WERI-Rb-1 (cell line): Measurements from ENCODE around the gene CAVIN1.
"Not testable (repeated sequence)": the region's sequence is repeated elsewhere in the genome, so short reads cannot be mapped to it uniquely, and the experiment has no call there.

Source experiments
- DNase-seq: peaks from one replicate; pipeline ENCODE4 v3.0.0-alpha.2; 2020
- H3K27ac ChIP-seq: fragments of 250-450 bp; sonication (Bioruptor Pico); 2 replicates; pipeline ENCODE4 v1.5.1; 2020; ENCODE audit warnings: mild to moderate bottlenecking, moderate library complexity
- H3K27me3 ChIP-seq: fragments of 250-450 bp; sonication (Bioruptor Pico); 2 replicates; pipeline ENCODE4 v1.5.1; 2021; ENCODE audit warnings: mild to moderate bottlenecking, low read depth, moderate library complexity; ENCODE audit not compliant: insufficient read depth, severe bottlenecking
- H3K36me3 ChIP-seq: fragments of 250-450 bp; sonication (Bioruptor Pico); 2 replicates; pipeline ENCODE4 v1.5.1; 2020; ENCODE audit warnings: mild to moderate bottlenecking, moderate library complexity
- H3K4me3 ChIP-seq: 2 replicates; pipeline ENCODE4 v1.5.1; 2011; ENCODE audit warnings: low read depth, mild to moderate bottlenecking, control low read depth, low read length
- H3K9me3 ChIP-seq: fragments of 250-450 bp; sonication (Bioruptor Pico); 2 replicates; pipeline ENCODE4 v1.5.1; 2021; ENCODE audit warnings: mild to moderate bottlenecking, moderate library complexity; ENCODE audit not compliant: severe bottlenecking
- TF ChIP-seq, protein P1 (sequence below): IDR thresholded peaks from 2 replicates; pipeline ENCODE4 v1.5.1; 2011; ENCODE audit warnings: low read depth, mild to moderate bottlenecking, control low read depth, inconsistent platforms, low read length

Gene CAVIN1

DNA sequence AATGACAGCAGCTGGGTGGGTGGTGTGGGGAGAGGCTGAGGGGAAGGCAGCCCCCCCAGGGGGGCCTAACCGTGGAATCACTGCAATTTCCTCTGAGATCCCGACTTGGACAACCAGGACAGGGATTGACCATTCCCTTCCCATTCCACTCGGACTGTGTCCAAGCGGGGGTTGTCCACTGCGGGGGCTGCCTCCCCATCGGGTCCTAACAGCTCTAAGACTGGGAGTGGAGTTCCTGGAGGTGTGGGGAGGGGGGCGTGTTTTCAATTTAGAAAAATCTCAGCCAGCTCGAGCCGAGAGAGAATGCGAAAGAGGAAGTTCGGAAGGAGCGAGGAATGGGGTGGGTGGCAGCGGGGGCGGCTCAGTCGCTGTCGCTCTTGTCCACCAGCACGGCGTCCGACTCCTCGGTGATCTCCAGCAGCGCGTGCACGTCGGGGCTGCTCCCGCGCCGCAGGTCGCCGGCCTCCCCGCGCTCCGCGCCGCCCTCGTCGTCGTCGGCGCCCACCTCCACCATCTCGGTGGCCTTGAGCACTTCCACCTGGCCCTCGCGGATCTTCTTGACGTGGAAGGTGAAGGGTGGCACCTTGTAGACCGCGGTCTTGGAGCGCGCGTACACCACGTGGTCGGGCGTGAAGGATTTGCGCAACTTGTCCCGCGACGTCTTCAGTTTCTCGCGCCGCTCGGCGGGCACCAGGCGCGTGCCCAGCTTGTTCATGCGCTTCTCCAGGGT lies 18.6 kb downstream of the CAVIN1 start:
- Histone ChIP-seq H3K9me3 (no peaks in the 10 kb centered on the region), H3K36me3 (no peaks in the 10 kb centered on the region), H3K27me3 (peaks cover 9% of the 10 kb centered on the region), H3K4me3 (no peak overlapping the region), H3K27ac (no peak overlapping the region)
- TF ChIP-seq, protein P1, sequence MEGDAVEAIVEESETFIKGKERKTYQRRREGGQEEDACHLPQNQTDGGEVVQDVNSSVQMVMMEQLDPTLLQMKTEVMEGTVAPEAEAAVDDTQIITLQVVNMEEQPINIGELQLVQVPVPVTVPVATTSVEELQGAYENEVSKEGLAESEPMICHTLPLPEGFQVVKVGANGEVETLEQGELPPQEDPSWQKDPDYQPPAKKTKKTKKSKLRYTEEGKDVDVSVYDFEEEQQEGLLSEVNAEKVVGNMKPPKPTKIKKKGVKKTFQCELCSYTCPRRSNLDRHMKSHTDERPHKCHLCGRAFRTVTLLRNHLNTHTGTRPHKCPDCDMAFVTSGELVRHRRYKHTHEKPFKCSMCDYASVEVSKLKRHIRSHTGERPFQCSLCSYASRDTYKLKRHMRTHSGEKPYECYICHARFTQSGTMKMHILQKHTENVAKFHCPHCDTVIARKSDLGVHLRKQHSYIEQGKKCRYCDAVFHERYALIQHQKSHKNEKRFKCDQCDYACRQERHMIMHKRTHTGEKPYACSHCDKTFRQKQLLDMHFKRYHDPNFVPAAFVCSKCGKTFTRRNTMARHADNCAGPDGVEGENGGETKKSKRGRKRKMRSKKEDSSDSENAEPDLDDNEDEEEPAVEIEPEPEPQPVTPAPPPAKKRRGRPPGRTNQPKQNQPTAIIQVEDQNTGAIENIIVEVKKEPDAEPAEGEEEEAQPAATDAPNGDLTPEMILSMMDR: no peak
- no peak for DNase-seq

DNA sequence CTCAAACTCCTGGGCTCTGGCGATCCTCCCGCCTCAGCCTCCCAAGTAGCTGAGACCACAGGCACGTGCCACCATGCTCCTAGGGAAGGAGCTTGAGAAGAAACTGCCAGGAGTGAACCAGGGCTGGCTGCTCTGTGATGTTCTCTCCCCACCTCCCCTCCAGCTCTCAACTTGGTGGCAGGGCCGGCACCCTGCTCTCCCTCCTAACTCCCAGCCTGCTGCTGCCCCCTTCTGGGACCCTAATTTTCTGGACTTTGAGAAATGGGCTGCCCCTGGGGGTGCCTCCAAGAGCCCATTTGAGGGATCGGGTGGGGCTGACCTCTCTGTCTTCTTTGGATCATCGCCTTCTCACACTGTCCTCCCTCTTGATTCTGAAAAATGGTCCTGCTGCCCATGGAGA lies 19.9 kb downstream of the CAVIN1 start:
- H3K27me3 ChIP-seq: peaks cover 9% of the 10 kb centered on the region
- H3K9me3 ChIP-seq: no peaks in the 10 kb centered on the region
- no peaks in the 10 kb centered on the region for H3K36me3 ChIP-seq
- DNase-seq: peak; percentile 78
- TF ChIP-seq, protein P1: peak; percentile 64
- H3K4me3 ChIP-seq: no peak overlapping the region
- no peak overlapping the region for H3K27ac ChIP-seq

DNA sequence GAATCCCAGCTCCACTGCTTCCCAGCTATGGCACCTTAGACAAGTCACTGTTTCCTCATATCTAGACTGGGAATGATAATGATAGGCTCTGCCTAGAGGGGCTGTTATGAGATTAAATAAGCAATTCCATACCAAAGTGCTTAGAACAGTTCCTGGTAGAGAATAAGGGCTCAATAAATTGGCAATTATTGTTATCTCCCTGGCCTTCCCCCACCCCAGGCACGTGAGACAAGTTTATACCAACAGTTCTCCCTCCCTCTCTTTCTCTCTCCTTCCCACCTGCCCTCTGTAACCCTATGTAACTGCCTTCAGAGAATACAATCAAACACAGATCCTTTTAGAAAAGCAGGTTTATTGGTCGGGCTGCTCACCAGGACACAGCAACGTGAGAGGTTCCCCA lies 20.9 kb downstream of the CAVIN1 start:
- Histone ChIP-seq H3K9me3 (no peaks in the 10 kb centered on the region), H3K27ac (no peak overlapping the region), H3K27me3 (peaks cover 9% of the 10 kb centered on the region), H3K4me3 (no peak overlapping the region), H3K36me3 (no peaks in the 10 kb centered on the region)
- TF ChIP-seq, protein P1: no peak
- DNase-seq: no peak

DNA sequence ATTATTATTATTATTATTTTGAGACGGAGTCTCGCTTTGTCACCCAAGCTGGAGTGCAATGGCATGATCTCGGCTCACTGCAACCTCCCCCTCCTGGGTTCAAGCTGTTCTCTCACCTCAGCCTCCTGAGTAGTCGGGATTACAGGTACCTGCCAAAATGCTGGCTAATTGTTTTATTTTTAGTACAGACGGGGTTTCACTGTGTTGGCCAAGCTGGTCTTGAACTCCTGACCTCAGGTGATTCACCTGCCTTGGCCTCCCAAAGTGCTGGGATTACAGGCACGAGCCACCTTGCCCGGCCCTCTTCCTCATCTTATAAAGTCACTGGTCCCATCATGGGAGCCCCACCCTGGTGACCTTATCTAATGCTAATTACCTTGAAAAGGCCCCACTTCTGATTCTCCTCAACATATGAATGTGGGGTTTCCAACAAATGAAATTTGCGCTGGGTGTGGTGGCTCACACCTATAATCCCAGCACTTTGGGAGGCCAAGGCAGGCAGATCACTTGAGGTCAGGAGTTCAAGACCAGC lies 22.1 kb downstream of the CAVIN1 start:
- not testable (repeated sequence) for H3K36me3 ChIP-seq, H3K9me3 ChIP-seq, H3K4me3 ChIP-seq, H3K27me3 ChIP-seq, DNase-seq, H3K27ac ChIP-seq

DNA sequence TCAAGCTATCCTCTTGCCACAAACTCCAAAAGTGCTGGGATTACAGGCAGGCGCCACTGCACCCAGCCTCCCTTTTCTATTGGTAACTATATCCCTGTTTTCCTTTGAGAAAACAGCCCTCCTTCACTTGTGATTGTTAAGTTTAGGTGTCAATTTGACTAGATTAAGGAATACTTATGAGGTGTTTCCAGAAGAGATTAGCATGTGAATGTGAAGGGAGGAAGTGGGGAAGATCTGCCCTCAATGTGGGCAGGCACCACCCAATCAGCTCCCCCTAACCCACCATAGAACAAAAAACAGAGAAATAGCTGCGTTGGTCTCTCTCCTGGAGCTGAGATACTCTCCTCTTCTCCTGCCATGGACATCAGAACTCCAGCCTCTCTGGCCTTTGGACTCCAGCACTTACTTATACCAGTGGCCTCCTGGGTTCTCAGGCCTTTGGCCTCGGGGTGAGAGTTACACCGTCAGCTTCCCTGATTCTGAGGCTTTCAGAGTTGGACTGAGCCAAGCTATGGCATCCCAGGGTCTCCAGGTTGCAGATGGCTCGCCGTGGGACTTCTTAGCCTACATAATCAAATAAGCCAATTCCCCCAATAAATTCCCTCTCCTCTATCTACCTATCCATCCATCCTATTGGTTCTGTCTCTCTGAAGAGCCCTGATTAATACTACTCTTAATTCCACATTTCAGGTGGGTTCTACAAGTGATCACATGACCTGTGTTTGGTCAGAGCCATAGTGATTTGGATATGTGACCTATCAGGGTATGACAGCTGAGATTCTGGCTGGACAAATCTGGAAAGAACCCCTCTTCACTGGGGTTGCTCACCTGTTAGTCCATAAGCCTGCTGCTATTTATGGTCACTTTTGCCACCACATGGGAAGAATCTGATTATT lies 22.9 kb downstream of the CAVIN1 start:
- H3K27ac ChIP-seq: no peak overlapping the region

More for the DNA sequence above, 22.9 kb downstream of the CAVIN1 start:
- no peak overlapping the region for H3K4me3 ChIP-seq
- TF ChIP-seq, protein P1: no peak
- H3K36me3 ChIP-seq: no peaks in the 10 kb centered on the region
- H3K9me3 ChIP-seq: no peaks in the 10 kb centered on the region
- no peak for DNase-seq
- peaks cover 9% of the 10 kb centered on the region for H3K27me3 ChIP-seq
